Fibroblast of skin of left quadriceps (primary cell): ENCODE results near the gene SOWAHD.
"Not testable (repeated sequence)": the region's sequence is repeated elsewhere in the genome, so short reads cannot be mapped to it uniquely, and the experiment has no call there.

Experiments
- DNase-seq, 2 experiments: peaks; one replicate each; pipeline ENCODE4 v3.0.0-alpha.2; 2013; ENCODE audit warnings: low read depth in 2 of 2

Gene SOWAHD, protein sequence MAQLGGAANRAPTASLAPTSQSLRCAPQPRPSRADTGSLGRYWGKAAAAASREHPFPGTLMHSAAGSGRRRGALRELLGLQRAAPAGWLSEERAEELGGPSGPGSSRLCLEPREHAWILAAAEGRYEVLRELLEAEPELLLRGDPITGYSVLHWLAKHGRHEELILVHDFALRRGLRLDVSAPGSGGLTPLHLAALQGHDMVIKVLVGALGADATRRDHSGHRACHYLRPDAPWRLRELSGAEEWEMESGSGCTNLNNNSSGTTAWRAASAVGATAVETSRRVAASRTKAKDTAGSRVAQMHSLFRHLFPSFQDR

DNA sequence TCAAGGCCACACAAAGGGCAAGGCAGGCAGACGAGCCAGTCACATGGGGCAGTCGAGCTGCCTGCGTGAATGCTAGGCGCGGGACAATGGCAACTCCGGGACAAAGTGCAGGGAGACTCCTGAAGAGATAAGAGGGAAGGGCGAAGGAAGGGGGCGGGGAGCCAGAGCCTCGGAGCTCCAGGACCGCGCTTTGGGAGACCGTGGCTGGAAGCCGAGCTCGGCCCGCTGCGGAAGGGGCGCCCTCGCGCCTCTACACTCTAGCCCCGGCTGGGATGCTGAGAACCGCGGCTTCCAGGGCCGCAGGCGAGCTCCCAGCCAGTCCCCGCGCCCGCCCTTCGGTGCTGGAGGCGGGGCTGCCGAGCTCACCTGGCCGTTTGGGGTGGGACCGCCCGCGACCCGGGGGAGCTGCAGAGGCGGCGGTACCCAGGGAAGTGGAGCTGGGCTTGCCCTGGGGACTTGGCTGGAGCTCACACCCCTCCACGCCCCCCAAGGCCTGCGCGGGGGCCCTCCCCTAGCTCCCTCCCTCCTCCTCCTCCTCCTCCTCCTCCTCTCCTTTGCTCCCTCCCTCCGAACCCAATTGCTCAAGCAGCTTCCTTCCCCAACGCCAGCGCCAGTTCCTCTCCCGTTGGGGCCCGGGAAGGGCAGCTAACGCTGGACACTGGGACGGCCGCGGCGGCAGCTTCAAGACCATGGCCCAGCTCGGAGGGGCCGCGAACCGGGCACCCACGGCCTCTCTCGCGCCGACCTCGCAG, at the start of gene SOWAHD:
SOWAHD (plus strand) TSS at position 610 of the 752 bp plus-strand sequence; CDS start at position 690, 80 bp downstream.
- no peak for DNase-seq

DNA sequence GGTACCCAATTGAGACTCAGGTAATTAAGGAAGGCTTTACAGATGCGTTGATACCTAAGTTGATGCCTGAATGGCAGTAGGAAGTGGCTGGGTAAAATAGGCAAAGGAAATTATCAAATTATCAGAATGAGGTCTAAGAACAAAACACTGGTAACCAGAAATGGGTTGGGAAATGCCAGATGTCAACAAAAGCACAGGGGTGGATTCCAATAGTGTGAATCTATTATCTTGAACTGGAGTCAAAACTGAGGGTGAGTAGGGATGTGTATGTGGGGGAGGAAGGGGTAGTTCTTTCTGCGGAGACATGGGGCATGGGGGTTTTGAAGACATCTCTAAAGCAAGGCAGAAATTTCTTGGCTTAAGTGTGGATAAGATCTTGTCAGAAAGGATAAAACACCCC, 49.5 kb upstream of the SOWAHD start:
- DNase-seq = no peak

DNA sequence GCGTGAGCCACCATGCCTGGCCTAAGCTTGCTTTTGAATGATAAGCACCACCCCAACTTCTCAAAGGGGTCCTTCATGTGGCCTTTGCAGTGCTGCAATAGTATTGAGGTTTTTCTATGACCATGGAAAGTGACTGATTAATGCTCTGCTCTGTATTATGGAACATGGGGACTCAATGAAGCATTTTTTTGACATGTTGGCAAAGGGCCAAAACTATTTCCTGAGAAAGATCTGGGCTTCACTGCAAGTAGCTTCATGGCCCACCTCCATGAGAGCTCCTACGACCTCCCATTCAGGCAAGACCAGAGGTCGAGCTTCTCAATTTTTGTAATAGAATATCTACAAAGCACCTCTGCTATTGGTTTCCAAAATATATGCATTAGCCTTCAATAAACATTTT, 48.8 kb upstream of the SOWAHD start:
- DNase-seq = no peak

DNA sequence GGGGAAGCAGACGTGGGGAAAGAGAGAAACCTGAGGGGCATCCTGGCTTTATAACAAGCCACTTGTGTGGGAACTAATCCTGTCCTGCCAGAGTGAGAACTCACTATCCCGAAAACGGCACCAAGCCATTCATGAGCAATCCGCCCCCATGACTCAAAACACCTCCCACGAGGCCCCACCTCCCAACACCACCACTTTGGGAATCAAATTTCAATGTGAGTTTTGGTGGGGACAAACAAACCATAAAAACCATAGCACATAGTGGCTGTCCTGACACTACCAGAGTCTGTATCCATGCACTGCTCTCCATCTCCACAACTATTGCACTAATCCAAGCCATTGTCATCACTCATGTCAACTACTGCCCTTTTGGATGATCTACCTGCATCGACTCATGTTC, 36.9 kb upstream of the SOWAHD start:
- DNase-seq = no peak

DNA sequence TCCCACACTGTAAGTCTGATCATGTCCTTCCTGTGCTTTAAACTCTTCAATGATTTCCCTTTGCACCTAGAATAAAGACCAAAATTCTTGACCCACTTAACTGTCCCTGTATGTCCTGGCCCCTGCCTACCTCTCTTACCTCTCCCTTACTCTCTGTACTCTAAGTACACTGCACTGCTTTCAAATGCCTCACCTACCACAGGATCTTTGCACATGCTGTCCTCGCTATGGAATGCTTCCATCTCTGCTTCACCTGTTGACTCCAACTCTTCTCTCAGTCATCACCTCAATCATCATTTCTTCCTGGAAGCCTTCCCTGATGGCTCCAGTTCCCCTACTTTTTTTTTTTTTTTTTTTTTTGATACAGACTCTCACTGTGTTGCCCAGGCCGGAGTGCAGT, 36.5 kb upstream of the SOWAHD start:
- no peak for DNase-seq

DNA sequence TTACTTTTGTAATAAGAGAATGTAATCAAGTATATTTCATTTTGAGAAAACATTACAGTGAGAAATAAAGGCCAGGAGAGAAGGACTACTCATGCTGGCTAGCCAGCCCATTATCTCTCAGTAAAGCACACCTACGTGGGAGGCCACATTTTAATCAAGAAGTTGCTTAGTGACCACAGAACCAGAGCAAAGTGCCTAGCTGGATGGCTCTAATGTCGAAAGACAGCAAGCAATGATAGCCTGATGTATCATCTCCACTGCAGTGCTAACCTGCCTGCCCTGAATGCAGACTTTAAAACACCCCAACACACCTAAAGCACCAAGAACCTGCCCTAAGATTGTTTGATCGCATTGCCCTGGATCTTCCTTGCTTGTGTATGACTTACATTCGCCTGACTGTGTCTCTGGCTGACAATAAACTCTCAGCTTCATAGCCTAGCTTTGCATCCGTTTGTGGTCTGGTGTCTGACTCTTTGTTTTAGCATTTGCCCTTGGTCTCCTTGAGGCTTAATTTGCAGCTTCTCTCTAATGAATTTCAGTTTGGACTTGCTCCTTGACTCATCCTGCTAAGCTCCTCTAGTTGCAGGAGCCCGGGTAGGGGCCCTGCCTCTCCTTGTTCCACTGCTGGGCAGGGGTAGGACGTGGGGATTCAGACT, 31.4 kb upstream of the SOWAHD start:
- DNase-seq = no peak

DNA sequence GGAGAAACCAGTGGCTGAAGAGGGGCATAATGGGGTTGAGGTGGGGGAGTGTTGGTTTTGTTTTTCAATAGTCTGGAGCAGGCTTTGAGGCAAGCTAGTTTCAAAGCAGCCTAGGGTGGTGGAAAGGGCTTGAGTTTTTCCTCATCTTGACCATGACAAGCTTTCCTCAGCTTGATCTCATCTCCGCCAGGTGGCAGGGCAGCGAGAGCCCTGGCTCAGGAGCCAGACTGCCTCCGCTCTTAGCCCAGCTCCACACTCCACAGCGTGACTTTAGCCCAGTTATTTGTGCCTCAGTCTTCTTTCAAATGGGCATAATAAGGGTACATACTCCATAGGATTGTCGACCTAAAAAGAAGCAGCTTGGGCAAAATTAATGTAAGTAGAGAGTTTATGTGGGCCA, 29.9 kb upstream of the SOWAHD start:
- DNase-seq = no peak

DNA sequence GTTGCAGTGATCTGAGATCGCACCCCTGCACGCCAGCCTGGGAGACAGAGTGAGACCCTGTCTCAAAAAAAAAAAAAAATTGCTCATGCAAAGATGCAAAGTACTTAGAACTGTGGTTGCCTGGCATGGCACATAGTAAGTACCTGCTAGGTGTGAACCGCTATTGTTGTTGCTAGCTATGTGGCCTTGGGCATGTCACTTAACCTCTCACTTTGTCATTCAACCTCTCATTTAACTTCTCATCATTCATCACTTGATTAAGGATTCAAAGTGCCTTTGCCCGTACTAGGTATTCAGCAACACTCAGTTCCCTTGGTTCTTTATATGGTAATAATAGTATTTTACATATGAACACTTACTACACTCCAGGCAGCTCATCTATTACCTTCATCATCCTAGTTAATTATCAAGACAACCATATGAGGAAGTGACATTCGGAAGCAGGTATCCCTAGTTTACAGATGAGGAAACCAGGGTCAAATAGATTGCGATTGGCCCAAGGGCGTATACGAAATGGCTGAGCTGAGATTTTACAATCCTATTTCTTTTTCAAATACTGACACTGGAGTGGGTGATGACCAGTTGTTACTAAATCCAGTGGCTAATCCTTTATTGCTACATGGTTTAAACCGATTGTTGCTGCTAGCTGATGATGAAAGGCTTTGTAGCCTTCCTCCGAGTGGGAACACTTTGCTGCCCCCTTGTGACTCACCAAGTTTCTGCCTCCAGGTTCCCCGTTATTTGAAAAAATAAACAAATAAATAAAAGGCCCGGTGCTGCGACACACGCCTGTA, 28.8 kb upstream of the SOWAHD start:
- no peak for DNase-seq

DNA sequence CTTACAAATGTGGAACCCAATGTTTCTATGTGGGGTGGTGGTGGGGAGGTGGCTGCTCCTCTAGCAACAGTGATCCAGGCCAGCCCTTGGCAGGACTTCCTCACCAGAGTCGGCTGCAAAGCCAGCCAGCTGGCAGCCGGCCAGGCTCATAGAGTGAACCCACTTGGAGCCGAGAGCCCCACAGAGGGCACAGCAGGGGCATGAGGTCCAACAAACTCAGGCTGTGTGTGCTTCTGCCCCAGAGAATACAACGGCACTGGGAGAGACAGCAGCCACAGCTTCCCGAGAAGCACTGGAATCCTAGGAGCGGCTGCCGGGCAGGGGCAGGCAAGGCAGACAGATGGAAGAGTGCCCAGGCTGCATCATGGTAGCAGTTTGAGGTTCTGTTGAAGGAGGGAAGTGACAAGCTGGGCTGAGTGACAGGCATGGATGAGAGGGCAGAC, 23.5 kb upstream of the SOWAHD start:
- no peak for DNase-seq

DNA sequence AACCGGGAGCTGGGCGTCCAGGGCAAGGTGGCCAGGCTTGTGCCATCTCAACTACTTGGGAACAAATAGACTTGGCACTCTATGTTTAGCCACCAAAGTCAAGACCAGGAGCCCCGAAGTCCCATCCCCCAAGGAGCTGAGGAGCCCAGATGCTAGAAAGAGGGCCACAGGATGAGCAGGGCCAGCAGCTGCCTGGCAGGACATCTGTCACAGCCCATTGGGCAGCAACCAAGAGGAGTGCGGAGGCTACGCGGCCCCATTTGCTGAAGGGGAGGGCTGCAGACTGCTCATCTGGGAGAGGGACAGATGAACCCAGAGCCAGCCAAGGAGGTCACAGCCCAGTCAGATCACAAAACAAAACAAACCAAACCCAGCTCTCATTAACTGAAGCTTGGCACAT, 22.9 kb upstream of the SOWAHD start:
- DNase-seq = no peak

DNA sequence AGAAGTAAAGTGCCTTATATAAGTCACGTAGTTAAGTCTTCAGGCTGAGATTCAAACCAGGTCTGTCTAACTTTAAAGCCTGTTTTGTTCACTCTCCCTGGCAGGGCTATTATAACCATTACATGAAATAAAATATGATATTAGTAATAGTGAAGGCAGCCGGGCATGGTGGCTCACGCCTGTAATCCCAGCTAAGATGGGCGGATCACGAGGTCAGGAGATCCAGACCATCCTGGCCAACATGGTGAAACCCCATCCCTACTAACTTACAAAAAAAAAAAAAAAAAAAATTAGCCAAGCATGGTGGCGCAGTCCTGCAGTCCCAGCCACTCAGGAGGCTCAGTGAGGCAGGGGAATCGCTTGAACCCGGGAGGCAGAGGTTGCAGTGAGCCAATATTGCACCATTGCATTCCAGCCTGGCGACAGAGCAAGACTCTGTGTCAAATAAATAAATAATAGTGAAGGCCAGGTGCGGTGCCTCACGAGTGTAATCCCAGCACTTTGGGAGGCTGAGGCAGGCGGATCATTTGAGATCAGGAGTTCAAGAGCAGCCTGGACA, 22.1 kb upstream of the SOWAHD start:
- no peak for DNase-seq

DNA sequence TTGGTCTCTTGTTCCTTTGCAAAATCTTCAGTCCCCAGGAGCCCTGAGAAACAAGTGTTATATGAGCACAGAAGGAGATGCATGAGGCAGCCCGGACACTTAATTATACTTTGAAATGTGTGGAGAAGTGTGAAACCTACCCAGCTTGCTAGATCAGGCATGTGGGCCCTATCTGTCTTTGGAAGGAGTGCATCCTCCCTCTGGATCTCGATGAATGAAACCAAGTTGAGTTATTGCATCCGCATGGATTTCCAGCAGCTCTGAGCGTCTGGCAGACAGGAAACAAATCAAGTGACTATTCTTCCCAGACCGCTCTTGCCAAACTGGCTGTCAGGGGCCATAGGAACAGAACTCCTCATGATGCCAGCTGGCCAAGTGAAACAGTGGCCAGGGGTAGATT, 19.6 kb upstream of the SOWAHD start:
- no peak for DNase-seq

DNA sequence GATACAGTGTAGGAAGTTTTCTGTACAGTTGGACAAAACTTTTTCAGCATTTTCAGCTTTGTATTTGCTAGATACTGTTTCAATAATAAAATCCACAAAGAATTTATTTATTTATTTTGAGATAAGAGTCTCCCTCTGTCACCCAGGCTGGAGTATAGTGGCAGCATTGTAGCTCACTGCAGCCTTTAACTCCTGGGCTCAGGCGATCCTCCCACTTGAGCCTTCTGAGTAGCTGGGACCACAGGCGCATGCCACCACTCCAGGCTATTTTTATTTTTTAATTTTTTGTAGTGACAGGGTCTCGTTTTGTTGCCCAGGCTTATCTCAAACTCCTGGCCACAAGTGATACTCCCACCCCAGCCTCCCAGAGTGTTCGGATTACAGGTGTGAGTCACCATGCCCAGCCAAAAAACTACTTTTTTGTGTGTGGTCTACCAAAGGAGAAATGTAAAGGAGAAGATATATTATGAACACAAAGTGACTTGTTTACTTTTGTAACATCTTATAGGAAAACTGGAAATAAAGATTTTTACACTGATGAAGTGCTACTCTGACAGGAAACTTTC, 13.0 kb upstream of the SOWAHD start:
- no peak for DNase-seq

DNA sequence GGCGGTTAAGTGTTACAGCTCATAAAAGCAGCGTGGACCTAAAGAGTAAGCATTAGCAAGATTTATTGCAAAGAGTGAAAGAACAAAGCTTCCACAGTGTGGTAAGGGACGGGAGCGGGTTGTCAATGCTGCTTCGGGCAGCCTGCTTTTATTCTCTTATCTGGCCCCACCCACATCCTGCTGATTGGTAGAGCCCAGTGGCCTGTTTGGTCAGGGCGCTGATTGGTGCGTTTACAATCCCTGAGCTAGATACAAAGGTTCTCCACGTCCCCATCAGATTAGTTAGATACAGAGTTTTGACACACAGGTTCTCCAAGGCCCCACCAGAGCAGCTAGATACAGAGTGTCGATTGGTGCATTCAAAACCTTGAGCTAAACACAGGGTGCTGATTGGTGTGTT, 8.3 kb upstream of the SOWAHD start:
- not testable (repeated sequence) for DNase-seq

DNA sequence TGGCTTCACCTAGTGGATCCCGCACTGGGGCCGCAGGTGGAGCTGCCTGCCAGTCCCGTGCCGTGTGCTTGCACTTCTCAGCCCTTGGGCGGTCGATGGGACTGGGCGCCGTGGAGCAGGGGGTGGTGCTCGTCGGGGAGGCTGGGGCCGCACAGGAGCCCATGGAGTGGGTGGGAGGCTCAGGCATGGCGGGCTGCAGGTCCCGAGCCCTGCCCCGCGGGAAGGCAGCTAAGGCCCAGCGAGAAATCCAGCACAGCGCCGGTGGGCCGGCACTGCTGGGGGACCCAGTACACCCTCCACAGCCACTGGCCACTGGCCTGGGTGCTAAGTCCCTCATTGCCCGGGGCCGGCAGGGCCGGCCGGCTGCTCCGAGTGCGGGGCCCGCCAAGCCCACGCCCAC, 7.6 kb upstream of the SOWAHD start:
- DNase-seq = not testable (repeated sequence)

DNA sequence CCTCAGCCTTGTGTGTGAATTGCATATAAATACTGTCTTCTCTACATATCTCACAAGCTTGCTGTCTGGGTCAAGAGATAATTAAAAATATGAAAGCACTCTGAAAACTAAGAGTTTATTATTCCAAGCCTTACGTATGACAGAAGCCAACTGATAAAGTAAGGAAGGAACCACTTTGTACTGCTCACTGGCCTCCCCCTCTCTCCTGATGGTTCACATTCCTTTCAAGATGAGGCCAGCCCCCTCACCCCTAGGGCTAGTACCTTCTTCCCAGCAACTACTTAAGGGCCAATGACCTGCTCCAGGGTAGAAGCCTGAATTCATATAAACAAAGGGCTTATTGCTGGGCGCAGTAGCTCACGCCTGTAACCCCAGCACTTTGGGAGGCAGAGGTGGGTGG, 5.4 kb upstream of the SOWAHD start:
- no peak for DNase-seq

DNA sequence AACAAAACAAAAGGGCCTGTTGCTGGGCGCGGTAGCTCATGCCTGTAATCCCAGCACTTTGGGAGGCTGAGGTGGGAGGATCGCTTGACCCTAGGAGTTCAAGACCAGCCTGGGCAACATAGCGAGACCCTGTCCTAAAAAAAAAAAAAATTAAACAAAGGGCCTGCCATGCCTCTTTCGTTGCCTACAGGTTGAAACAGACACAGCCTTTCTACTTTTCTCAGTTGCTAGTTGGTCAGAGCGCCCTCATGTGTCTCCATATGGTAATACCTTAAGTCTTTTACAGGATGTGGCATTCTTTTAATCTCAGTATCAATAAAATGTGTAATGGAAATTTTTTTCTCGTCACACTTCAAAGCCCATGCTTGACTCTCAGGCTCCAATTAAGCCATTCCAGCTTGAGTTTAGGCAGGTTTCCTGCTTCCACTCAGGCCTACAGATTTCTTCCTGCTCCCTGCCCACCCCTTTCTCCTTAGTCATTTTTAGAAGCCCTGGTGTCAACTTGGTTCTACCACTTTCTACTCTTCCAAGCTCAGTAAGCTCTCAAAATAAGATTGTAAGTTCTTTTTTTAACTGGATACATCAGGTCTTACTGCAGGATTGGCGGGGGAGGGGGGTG, 4.6 kb upstream of the SOWAHD start:
- no peak for DNase-seq

DNA sequence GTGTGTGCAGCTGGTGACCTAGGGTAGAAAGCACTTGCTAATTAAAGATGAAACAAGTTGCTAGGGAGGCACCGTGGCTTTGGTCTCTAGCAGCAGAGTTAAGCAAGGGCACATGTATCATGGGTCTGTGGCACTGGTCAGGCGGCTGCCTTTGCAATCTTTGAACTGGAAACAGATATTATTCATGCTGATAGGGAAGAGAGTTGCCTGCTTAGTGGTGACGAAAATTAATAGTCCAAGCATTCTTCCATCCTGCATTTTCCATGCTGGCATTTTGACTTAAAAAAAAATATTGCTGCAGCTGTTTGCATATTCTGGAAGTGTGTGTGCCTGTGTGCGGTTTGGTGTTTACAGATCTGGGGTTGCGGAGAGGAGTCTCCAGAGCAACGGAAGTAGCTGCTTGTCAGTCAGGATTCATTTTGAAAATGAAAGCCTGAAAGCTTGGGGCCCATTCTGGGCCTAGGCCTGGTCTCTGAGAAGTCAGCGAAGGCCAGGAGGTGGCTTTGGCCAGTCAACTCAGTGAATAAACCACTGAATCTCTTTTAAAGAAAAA, 2.3 kb upstream of the SOWAHD start:
- DNase-seq = no peak

DNA sequence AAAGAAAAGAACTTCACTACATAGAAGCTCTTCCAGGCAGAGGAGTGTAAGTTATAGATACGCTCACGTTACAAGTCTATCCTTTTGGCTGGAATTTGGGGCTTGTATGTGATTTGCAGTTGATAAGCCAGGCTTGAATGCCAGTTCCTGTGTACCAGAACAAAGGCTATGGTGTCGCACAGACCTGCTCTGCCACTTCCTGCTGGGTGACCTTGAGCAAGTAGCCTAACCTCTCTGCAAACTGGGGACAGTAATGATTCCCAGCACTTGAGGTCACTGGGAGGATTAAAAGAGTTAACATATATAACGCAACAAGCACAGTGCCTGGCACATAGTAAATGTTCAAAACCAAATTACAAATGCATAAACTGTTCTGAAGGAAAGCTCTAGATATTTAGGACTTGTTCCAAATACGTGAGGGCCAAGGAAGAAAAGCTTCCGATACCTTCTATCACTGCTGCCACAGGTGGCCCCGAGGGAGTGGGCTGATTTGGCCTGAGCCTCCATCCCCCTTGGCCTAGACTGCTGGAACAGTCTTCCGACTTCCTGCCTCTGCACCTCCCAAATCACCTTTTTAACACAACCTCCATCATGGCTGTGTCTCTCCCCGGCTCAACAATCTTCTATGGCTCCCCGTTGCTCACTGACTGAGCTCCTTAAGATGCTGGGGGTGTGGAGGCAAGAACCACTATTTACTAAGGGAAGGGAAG, 1.3 kb upstream of the SOWAHD start:
- no peak for DNase-seq

DNA sequence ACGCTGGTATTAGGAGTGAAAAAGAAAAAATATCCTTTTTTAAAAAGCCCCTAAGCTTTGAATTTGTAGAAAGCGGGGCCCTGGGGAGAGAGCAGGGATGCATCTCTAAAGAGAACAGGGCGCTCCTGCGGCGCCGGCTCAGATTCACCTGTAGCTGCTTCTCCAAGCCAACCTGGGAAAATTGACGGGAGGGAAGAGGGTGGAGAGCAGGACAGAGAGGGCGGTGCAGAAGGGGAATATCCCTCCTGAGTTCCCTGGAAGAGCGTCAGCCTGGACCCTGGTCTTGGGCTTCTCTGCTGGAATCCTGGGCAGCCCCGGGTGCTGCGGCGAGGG, 776 bp upstream of the SOWAHD start:
- no peak for DNase-seq
